NK-92 (cell line): Measurements from ENCODE around the gene GLP1R.

ENCODE experiments used
- DNase-seq: peaks from one replicate; lab custom pipeline; 2025; ENCODE audit not compliant: unreplicated experiment; lab: John Stamatoyannopoulos, UW

Gene GLP1R

GRCh38 chr6:39048481-39049399, at the start of gene GLP1R:
TSS of gene GLP1R (plus strand) at chr6:39048781. CDS start at chr6:39048841, 60 bp downstream.
- DNase-seq, result no peak

GRCh38 chr6:39003072-39003471, 45.5 kb upstream of the GLP1R start:
- no peak for DNase-seq

GRCh38 chr6:39003492-39003891, 45.1 kb upstream of the GLP1R start:
- DNase-seq, result no peak

- DNase-seq, result no peak
Measured at GRCh38 chr6:39004801-39005200, 43.8 kb upstream of the GLP1R start.

- DNase-seq, result no peak
Measured at GRCh38 chr6:39005774-39006173, 42.8 kb upstream of the GLP1R start.

- DNase-seq, result no peak
Measured at GRCh38 chr6:39007575-39007974, 41.0 kb upstream of the GLP1R start.

- no peak for DNase-seq
Measured at GRCh38 chr6:39008737-39009136, 39.8 kb upstream of the GLP1R start.

GRCh38 chr6:39009476-39009875, 39.1 kb upstream of the GLP1R start:
- DNase-seq, result no peak

- no peak for DNase-seq
Measured at GRCh38 chr6:39016839-39017546, 31.6 kb upstream of the GLP1R start.

- no peak for DNase-seq
Measured at GRCh38 chr6:39017547-39017880, 31.1 kb upstream of the GLP1R start.

GRCh38 chr6:39018103-39018502, 30.5 kb upstream of the GLP1R start:
- no peak for DNase-seq

- no peak for DNase-seq
Measured at GRCh38 chr6:39020136-39020535, 28.4 kb upstream of the GLP1R start.

- no peak for DNase-seq
Measured at GRCh38 chr6:39021041-39021440, 27.5 kb upstream of the GLP1R start.

GRCh38 chr6:39021779-39022178, 26.8 kb upstream of the GLP1R start:
- DNase-seq, result no peak

- no peak for DNase-seq
Measured at GRCh38 chr6:39026175-39026574, 22.4 kb upstream of the GLP1R start.

- DNase-seq, result no peak
Measured at GRCh38 chr6:39029156-39030011, 19.2 kb upstream of the GLP1R start.

GRCh38 chr6:39035681-39036080, 12.9 kb upstream of the GLP1R start:
- no peak for DNase-seq

- no peak for DNase-seq
Measured at GRCh38 chr6:39037082-39037508, 11.5 kb upstream of the GLP1R start.

GRCh38 chr6:39037707-39038106, 10.9 kb upstream of the GLP1R start:
- DNase-seq, result no peak

- DNase-seq, result no peak
Measured at GRCh38 chr6:39040080-39040673, 8.4 kb upstream of the GLP1R start.

- DNase-seq, result no peak
Measured at GRCh38 chr6:39041072-39041471, 7.5 kb upstream of the GLP1R start.
